Measurements from ENCODE around the gene JMJD4. TPM values are rescaled to one million over a fixed set of nuclear protein-coding genes. Genes with fewer than 3 reads are reported as not detected.

Gene JMJD4
- total RNA-seq, 1 experiment from 2014 or later: 14.3 TPM

- CTCF ChIA-PET: interaction anchor here (1.1 kb wide), 1 partner anchor 187 kb away, joined by 3 read pairs; no protein-coding TSS in a partner anchor
- H3K9ac ChIP-seq (ENCODE audit: low read length): no peak overlapping the region
Measured at GRCh38 chr1:227766015-227766634, 31.0 kb upstream of the JMJD4 start.

More at GRCh38 chr1:227766015-227766634, 31.0 kb upstream of the JMJD4 start:
- no peaks in the 10 kb centered on the region for H3K27me3 ChIP-seq (ENCODE audit: insufficient read depth, low read length)
- H3K9me2 ChIP-seq (ENCODE audit: insufficient read depth): no peaks in the 10 kb centered on the region
- peaks cover 11 to 23% of the 10 kb centered on the region in 2 experiments; a peak in 3 of 4 replicates for H3K36me3 ChIP-seq (ENCODE audit: control insufficient read depth in 1 of 2, insufficient read depth in 2 of 2, low read length in 2 of 2)
- no peak overlapping the region for H3K4me2 ChIP-seq (ENCODE audit: low read length)
- H3K4me1 ChIP-seq (ENCODE audit: control insufficient read depth in 1 of 2, insufficient read depth in 2 of 2, low read length in 2 of 2): peaks cover 3 to 18% of the 10 kb centered on the region in 2 experiments; a peak in 2 of 4 replicates
- TF ChIP-seq, protein P1, sequence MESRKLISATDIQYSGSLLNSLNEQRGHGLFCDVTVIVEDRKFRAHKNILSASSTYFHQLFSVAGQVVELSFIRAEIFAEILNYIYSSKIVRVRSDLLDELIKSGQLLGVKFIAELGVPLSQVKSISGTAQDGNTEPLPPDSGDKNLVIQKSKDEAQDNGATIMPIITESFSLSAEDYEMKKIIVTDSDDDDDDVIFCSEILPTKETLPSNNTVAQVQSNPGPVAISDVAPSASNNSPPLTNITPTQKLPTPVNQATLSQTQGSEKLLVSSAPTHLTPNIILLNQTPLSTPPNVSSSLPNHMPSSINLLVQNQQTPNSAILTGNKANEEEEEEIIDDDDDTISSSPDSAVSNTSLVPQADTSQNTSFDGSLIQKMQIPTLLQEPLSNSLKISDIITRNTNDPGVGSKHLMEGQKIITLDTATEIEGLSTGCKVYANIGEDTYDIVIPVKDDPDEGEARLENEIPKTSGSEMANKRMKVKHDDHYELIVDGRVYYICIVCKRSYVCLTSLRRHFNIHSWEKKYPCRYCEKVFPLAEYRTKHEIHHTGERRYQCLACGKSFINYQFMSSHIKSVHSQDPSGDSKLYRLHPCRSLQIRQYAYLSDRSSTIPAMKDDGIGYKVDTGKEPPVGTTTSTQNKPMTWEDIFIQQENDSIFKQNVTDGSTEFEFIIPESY (IDR thresholded peaks at IDR 0.05; ENCODE audit: extremely low read depth, insufficient replicate concordance, low read length): no peak
- TF ChIP-seq EZH2 (IDR thresholded peaks at IDR 0.05): no peak
- TF ChIP-seq FOSL1 (IDR thresholded peaks at IDR 0.05; ENCODE audit: low read depth): no peak
- no peak for TF ChIP-seq ZNF274 (IDR thresholded peaks at IDR 0.05; ENCODE audit: low read depth, low read length)
- TF ChIP-seq POLR2AphosphoS5 (IDR thresholded peaks at IDR 0.05; ENCODE audit: low read depth, low read length): no peak
- no peak for TF ChIP-seq ELF1 (IDR thresholded peaks at IDR 0.05; ENCODE audit: borderline replicate concordance, low read depth)
- TF ChIP-seq EZH2phosphoT487 (IDR thresholded peaks at IDR 0.05; ENCODE audit: borderline replicate concordance): no peak
- TF ChIP-seq YY1 (IDR thresholded peaks at IDR 0.05; ENCODE audit: extremely low read depth, insufficient replicate concordance, low read depth, low read length): no peak
- no peak for TF ChIP-seq ATF3 (IDR thresholded peaks at IDR 0.05)
- no peak for TF ChIP-seq SP1 (IDR thresholded peaks at IDR 0.05; ENCODE audit: low read depth)
- TF ChIP-seq CBX3 (IDR thresholded peaks at IDR 0.05; ENCODE audit: low read depth): no peak
- no peak for TF ChIP-seq TCF7L2 (IDR thresholded peaks at IDR 0.05; ENCODE audit: borderline replicate concordance, extremely low read depth, insufficient read depth, insufficient read length)
- TF ChIP-seq, protein P2, sequence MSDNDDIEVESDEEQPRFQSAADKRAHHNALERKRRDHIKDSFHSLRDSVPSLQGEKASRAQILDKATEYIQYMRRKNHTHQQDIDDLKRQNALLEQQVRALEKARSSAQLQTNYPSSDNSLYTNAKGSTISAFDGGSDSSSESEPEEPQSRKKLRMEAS (IDR thresholded peaks at IDR 0.05): no peak
- no peak overlapping the region for H3K27ac ChIP-seq (ENCODE audit: low read depth, low read length)
- ChIA-PET RAD21 (ENCODE audit: low non-redundant PET in 1 of 2, low total read pairs in 2 of 2, uncharacterized antibody in 2 of 2, unreplicated experiment in 2 of 2) (no interaction called here), POLR2A (no interaction called here)
- H3K79me2 ChIP-seq (ENCODE audit: insufficient read depth, low read length): peaks cover 29% of the 10 kb centered on the region; the same call in 1 of the 2 replicates
- H2AFZ ChIP-seq (ENCODE audit: low read depth, low read length, poor library complexity, severe bottlenecking): no peak overlapping the region
- DNase-seq (ENCODE audit: low read depth, low spot score) (no peak), ATAC-seq (no peak)
- H3K9me3 ChIP-seq (ENCODE audit: control insufficient read depth in 1 of 2, insufficient read depth in 1 of 2, low read depth in 1 of 2, low read length in 2 of 2): no peaks in the 10 kb centered on the region
- H4K20me1 ChIP-seq (ENCODE audit: insufficient read depth): no peaks in the 10 kb centered on the region
- no peak overlapping the region for H3K4me3 ChIP-seq (replicated peaks in 1 of 2; ENCODE audit: low read depth in 1 of 2, low read length in 2 of 2)
- intact Hi-C loops (cut with micrococcal nuclease): loop anchor here (10.0 kb wide), 1 partner anchor 309 kb away; no protein-coding TSS in a partner anchor
- no TSS peak for BruUV-seq (replicated peaks)
